Renal pelvis (tissue), 4 donors: ENCODE data around the gene DPP6. TPM values are rescaled to one million over a fixed set of nuclear protein-coding genes. Genes with fewer than 3 reads are reported as not detected.
"Not testable (repeated sequence)": the region's sequence is repeated elsewhere in the genome, so short reads cannot be mapped to it uniquely, and the experiment has no call there.

Experiments
- DNase-seq: peaks from one replicate; pipeline ENCODE4 v3.0.0-alpha.2; 2013
- polyA plus RNA-seq, 3 donors: library from polyadenylated mRNA; unstranded; fragments of 120-200 nt; gene quantifications; one replicate each; pipeline ENCODE4 v1.2.1, GENCODE V29; 2013; ENCODE audit not compliant: insufficient read length in 3 of 3

The DPP6 gene
- polyA plus RNA-seq, 3 donors = 33.5 to 49.0 (median 44.4) TPM

DNA sequence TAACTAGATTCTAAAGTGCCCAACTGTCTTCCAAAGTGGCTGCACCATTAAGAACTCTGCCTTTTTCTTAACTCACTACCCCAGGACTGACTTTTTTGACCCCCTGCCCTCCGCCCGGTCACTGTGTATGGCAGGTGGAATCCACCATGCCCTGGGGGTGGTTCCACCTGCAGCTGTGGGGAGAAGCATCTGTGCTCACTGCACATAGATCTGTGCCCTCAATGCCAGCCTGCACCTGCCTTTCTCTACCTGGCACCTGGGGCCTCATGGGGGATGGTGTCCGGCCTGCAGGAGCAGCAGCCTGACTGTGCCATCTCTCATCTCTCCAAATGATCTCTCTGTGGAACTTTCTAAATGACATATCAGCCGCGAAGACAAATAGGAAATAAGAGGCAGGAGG lies 597.2 kb downstream of the DPP6 start:
- DNase-seq = no peak

GRCh38 chr7:154650275-154650674 lies 598.1 kb downstream of the DPP6 start:
- no peak for DNase-seq

GRCh38 chr7:154651501-154651900 lies 599.3 kb downstream of the DPP6 start:
- no peak for DNase-seq

GRCh38 chr7:154652564-154652963 lies 600.4 kb downstream of the DPP6 start:
- DNase-seq = no peak

DNA sequence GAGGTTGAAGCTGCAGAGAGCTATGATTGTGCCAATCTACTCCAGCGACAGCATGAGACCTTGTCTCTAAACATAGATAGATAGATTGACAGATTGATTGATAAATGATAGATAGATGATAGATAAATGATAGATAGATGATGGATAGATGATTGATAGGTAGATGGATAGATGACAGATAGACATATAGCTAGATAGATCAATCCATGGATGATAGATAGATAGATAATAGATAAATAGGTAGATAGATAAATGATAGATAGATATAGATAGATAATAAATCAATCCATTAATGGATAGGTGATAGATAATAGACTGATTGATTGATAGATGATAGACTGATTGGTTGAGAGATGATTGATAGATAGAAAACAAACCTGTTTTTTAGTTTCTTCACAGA lies 601.1 kb downstream of the DPP6 start:
- DNase-seq = no peak

GRCh38 chr7:154656618-154657017 lies 604.4 kb downstream of the DPP6 start:
- DNase-seq = no peak

DNA sequence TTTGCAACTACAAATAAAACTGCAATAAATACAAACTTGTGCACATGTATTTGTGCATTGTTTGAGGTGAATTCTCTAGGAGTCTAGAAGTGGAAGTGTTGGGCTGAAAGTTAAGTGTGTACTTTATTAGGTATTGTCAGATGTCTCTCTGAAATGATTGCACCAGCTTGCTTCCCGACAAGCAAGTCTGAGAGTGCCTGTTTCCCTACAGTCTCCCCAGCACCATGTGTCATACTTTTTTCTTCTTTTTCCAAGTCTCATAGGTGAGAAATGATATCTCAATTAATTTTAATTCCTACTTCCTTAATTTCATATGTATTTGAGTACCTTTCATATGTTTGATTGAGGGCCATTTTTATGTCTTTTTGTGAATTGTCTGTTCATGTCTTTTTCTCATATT lies 614.6 kb downstream of the DPP6 start:
- DNase-seq = no peak

DNA sequence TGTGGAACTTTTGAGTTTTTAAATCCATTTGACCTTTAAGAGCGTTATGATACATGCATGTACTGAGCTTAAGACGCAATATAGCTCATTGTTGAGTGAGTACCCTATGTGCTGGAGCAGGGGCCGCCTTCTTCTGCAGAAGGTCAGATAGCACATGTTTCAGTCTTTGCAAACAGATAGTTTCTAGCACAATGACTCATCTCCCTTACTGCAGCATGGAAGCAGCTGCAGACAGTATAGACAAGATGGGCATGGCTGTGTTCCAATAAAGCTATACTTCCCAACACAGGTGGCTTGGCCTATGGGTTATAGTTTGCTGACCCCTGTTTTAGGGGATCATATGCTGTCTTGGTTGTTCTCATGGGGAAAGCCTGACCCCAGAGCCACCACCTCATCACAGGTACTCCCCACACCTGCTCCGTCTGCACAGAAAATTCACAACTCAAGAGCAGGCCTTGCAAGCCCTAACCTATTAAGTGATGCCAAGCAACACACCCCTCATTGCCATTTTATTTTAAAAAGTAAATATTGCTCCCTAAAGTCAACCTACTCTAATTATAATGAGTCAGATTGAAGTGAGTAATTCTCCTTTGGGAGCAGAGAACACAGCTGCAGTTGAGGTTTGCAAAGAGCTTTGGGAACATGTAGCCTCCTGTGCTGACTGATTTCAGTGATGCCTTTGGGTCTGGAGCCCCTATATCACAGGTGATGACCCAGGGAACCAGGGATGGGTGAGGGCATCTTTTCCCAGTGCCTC lies 620.6 kb downstream of the DPP6 start:
- DNase-seq = no peak

GRCh38 chr7:154674191-154674590 lies 622.0 kb downstream of the DPP6 start:
- DNase-seq = no peak

- DNase-seq = no peak
Measured at GRCh38 chr7:154675560-154675959, 623.4 kb downstream of the DPP6 start.

DNA sequence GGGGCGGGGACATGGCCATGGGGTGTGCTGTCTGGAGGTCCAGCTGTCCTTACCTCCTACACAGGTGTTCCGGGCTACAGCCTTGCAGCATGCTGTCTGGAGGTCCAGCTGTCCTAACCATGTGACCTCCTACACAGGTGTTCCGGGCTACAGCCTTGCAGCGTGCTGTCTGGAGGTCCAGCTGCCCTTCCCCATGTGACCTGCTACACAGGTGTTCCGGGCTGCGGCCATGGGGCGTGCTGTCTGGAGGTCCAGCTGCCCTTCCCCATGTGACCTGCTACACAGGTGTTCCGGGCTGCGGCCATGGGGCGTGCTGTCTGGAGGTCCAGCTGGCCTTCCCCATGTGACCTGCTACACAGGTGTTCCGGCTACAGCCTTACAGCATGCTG lies 623.8 kb downstream of the DPP6 start:
- not testable (repeated sequence) for DNase-seq

- DNase-seq = no peak
Measured at GRCh38 chr7:154676422-154677073, 624.4 kb downstream of the DPP6 start.

GRCh38 chr7:154677454-154677853 lies 625.3 kb downstream of the DPP6 start:
- DNase-seq = no peak

DNA sequence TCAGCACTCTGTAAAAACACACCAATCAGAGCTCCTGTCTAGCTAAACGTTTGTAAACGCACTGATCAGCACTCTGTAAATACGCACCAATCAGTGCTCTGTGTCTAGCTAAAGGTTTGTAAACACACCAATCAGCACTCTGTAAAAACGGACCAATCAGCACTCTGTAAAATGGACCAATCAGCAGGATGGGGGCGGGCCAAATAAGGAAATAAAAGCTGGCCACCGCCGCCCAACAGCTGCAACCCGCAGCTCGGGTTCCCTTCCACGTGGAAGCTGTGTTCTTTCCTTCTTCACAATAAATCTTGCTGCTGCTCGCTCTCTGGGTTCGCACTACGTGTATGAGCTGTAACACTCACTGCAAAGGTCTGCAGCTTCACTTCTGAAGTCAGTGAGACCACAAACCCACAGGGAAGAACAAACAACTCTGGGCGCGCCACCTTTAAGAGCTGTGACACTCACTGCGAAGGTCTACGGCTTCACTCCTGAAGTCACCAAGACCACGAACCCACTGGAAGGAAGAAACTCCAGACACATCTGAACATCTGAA lies 625.9 kb downstream of the DPP6 start:
- not testable (repeated sequence) for DNase-seq

- no peak for DNase-seq
Measured at GRCh38 chr7:154679379-154680053, 627.3 kb downstream of the DPP6 start.

- no peak for DNase-seq
Measured at GRCh38 chr7:154680894-154681659, 628.9 kb downstream of the DPP6 start.

DNA sequence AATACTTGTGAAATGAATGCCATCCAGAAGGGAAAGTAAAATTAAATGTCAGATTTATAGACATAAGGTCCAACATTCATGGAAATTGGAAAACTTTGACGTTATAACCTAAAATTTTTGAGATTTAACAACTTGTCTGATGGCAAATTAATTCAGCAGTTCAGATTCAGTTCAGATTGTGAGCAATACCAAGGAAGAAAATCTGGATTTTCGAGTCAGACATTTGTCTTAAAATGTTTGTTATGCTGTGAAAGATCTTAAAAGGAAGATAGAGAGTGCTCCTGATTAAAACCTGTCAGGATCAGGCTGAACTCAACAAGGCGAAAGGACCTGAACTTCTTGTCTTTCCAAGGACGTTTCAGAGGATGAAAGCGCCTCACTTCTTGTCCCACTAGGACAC lies 629.8 kb downstream of the DPP6 start:
- DNase-seq = no peak

- no peak for DNase-seq
Measured at GRCh38 chr7:154684666-154685563, 632.7 kb downstream of the DPP6 start.

- no peak for DNase-seq
Measured at GRCh38 chr7:154685564-154685901, 633.3 kb downstream of the DPP6 start.

DNA sequence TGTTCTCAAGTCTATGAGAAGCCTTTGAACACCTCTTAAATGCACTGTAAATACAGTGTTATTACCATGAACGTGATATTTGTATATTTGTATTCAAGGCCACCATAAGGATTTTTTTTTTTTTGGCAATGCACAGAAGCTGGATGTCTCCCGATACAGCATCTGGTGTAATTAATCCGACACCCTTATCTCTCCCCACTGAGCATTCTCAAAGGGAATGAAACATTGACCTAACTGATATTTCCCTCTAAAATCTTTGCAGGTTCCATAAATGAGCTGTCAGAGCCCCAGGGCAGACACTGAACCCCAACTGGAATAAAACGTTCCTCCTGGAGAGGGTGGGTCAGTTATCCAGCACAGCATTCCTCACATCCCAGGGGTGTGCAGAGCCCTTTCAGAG lies 634.1 kb downstream of the DPP6 start:
- no peak for DNase-seq

DNA sequence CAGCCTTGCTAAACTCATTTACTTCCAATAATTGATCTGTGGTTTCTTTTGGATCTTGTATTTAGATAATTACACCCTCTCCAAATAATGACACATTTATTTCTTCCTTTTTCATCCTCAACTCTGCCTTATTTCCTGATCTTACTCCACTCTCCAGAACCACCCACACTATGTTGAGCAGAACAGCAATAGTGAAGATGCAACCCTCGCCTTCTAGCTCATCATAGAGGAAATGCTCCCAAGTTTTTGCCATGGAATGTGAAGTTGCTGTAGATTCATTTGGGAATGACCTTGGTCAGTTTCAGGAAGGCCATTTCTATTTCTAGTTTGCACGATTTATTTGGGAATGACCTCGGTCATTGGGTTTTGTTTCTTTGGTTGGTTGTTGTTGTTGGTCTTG lies 636.8 kb downstream of the DPP6 start:
- DNase-seq = no peak
